CD4-positive, alpha-beta T cell treated with Interleukin-2 at 100 ng/mL for 4 hours (primary cell): ENCODE results near the gene OR51I2.

Experiments
- DNase-seq: peaks from one replicate; pipeline ENCODE4 v3.0.0-alpha.2; 2020; ENCODE audit warnings: low spot score

Gene OR51I2, protein sequence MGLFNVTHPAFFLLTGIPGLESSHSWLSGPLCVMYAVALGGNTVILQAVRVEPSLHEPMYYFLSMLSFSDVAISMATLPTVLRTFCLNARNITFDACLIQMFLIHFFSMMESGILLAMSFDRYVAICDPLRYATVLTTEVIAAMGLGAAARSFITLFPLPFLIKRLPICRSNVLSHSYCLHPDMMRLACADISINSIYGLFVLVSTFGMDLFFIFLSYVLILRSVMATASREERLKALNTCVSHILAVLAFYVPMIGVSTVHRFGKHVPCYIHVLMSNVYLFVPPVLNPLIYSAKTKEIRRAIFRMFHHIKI

DNA sequence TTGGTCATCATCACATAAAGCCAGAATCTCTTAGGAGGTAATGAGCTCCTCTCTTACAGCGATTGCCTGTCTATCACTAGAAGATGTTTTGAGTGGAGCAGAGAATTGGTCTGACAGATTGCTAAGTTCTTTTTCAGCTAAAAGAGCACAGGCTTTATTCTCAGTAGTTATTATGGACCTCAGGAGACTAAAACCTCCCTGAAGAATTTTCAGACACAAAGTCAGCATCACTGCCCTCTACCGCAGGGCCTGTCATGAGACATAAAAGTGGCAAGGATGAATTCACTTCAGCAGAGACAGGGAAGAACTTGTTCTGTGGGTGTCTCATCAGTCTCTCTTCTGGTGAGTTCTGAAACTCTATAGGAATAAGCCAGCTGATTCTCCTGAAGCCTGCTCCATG, at the start of gene OR51I2:
TSS of gene OR51I2 (plus strand) at position 301 of the 400 bp plus-strand sequence. CDS start 4,166 bp downstream, outside the sequence.
- no peak for DNase-seq

DNA sequence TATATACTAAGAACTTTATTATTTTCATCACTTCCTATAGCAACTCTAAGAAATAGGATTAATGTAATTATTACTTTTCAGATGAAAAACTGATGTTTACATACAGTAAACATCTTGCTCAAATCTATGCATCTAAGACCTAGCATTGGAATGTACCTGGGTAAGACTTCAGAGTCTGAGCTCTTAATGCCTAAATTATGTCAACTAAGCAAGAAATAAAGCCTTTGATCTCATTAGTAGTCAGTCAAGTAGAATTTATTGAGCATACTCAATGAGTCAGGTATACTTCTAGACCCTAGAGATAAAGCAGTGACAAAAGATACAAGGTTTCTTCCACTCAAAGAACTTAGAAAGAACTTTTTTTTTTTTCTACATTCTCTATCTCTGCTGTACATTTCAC, 44.0 kb upstream of the OR51I2 start:
- DNase-seq = no peak

DNA sequence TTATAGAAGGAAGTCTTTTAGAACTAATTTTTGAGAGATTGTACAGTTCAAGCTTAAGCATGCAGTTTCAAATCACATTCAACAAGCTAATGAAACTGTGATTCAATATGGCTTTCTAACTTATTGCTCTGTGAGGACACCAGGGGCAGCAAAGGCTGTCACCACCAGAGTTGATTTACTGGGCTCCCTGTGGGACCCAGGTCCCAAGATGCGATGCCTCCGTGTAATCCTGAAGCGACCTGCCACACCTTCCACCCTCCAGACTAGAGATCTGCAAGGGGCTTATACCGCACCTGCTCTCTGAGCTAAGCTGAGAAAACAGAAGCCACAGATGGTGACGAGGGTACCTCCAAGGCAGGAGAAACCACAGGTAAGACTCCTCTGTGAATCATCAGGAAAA, 28.1 kb upstream of the OR51I2 start:
- DNase-seq = no peak

DNA sequence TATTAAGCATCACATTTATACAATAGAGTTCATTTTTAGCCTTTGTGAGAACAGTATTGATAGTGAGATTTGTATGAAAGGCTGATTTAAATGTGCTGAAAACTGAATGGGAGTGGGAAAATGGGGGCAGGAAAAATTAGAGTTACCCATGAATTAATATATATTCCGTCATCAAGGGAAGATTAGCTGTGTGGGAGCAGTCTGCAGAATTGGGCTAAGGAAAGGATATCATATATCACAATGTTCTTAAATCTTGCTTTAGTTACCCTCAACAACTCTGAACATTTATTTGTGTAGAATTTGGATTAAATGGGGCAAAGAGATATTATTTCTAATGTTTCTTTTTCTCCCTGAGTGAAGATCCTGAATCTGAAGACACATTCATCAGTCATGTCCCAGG, 27.3 kb upstream of the OR51I2 start, which contains the start of gene OR51Q1:
TSS of gene OR51Q1 (plus strand) at position 301 of the 400 bp plus-strand sequence. CDS start at position 391, 90 bp downstream.
- DNase-seq = no peak

DNA sequence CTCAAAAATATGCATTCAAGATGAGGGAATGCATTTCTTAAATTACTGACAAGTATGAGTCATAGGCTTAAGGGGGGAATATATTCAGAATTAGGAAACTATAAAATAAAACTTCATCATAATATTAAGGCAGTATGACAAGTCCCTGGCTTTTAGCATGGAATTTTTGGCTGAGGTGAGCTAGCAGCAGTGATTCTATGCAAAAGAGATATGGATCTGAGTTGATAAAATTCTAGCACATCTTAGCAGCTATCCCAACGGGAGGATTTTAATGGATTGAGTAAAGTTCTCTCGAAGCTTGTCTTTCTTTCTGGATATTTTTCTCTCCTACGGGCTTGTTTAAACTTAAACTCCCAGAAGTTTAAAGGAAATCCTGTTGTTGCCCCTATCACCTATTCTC, 26.0 kb upstream of the OR51I2 start:
- no peak for DNase-seq

DNA sequence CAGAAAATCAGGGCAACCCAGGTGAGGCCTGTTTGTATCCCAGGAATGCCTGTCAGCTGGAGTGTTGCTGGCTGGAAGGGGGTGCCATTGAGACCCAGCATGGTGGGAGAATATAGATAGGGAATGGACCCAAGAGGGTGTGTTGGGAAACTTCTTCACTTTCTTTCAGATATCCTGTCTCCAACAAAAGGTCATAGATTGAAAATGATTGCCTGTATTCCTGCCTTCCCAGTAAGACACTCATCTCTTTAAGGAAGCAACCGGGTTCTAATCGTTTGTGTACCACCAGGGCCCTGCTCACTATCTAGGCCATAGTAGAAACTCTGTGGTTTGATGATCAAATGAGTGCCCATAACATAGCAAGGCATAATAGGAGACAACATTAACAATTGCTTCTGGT, 7.7 kb upstream of the OR51I2 start, which contains the start of gene OR51I1:
TSS of gene OR51I1 (minus strand) at position 101 of the 400 bp plus-strand sequence. CDS start at position 101, 0 bp downstream.
- DNase-seq = no peak

DNA sequence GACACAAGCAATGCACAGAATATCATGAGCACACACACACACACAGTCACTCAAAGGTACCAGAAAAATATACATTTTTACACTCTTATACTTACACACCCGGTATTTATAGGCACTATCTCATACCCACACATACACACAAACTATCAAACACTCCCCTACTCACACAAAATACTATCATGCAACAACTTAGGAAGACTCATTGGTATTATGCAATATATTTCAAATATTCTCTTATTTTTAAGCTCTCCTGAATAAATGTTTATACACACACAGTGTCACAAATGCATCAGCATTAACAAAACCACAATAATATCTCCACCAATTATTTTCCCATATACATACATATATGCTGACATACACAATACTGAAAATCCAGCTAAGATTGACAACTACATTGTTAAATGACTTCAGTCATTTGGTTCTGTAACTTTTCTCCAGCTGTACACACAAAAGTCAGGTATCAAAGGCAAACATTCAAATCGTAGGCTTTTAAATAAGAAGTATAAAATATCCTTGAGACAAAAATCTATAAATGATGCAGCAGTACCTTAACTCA, 5.2 kb upstream of the OR51I2 start:
- no peak for DNase-seq

DNA sequence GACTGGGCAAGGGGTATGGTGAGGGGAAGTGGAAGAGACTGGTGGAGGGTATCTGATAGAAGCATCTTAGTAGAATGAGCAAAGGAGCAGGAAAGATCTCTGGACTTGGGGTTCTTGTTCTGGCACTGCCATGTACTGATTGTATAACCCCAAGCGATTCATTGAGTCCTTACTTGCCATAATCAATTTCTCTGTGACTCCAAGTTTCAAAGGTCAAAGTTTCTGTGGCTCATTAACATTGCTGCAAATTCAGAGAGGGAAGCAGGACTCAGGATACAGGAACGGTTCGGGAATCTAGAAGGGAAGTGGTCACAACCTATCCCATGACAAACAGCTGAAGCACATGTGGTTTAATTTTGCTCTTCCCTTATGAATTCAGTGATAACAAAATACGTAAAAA, 309 bp downstream of the OR51I2 start:
- DNase-seq = no peak

DNA sequence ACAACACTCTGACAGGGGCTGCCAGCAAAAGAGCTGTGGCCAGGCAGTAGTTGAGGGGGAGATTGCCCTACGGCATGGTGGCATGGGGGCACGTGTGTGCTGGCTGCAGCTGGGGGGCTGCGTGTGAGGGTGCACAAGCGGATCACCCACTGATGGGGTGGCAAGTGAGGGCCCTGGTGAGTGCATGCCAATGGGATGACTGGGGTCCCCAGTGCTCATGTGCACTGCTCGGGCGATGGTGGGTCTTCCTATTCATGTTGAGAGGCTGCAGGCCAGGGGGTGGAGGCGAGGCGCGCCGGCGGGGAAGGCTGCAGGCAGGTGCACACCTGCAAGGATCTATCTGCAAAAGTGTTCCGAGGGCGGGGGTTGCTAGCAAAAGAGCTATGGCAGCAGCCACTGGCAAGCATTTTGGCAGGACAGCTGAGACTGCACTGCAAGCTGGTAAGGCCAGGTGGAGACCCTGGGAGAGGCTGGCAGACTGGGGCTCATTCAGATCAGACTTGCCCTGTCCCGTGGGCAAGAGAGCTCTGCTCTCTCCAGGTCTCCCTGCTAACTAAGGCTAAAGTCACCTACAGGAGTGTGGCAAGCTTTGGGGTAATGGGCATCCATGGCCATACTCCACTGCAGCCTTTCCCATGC, 12.0 kb downstream of the OR51I2 start:
- DNase-seq = no peak

DNA sequence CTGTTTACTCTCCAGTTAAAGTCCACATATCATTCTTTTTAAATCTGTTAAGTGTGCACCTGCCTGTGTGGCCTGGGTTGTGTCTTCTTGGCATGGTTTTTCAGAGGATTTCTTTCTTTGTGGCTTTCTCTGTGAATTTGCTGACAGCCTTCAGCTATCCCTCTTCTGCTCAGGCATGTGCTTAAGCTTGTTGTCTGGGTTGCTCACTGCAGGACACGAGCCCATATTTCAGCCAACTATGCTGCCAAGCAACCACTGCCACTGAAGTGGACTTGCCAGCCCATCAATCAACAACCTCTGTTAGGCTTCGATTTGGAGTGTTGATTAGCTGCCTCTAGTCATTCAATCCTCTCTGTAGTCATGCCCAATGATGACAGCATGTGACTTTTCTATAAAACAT, 18.4 kb downstream of the OR51I2 start:
- DNase-seq = no peak

DNA sequence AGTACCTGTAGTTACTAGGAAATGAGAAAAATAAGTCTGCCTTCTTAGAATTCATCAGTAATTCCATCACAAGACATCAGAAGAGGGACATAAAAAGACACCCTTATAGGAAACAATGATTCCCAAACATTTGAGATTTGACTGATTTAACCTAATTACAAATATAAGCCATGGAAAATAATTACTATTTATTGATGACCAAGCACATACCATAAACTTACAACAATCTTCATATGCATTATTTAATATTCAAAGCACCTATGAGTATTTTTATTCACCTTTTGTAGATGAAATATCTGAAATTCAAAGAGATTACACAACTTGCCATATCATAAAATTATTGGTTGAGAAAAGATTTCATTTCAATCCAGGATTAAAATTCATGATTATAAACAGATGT, 24.8 kb downstream of the OR51I2 start:
- DNase-seq = no peak

DNA sequence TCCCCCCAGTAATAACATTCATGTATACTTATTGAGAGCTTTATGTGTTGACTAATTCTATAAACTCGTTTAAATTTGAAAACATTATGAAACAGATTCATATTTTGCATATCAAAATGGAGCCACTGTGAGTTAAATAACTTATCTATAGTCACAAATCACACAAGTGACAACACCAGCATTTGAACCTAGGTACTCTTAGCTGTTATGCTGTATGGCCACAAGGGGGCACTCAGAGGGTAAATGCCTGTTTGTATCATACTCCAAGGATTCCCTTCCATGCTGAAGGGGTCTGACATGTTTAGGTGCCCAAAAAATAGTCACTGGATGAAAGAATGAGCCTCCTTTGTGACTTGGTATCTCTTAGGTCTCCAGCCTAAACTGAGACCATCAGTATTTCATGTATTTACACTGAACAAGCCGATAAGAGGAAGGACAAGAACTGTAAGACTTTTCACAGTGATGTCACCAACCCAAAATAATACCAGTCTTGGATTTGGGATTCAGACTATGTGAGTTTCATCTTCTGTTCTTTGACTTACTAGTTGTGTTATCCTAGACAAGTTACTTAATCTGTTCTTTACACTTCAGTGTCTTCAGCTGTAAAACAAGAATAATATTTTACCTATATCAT, 27.2 kb downstream of the OR51I2 start:
- DNase-seq = peak; percentile 48

DNA sequence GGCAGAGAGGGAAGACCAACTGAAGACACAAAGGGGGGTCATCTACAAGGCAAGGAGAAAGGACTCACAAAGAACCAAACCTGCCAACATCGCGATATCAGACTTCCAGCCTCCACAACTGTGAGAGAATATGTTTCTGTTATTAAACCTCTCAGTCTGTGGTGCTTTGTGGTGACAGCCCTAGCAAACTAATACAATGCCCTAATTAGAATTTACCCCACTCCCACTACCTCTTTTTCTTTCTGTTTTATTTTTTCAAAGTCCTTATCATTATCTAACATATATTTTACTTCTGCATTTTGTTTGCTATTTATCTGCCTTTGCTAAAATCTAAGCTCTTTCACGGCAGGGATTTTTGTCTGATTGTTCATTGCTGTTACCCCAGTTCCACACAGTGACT, 36.9 kb downstream of the OR51I2 start:
- DNase-seq = no peak

DNA sequence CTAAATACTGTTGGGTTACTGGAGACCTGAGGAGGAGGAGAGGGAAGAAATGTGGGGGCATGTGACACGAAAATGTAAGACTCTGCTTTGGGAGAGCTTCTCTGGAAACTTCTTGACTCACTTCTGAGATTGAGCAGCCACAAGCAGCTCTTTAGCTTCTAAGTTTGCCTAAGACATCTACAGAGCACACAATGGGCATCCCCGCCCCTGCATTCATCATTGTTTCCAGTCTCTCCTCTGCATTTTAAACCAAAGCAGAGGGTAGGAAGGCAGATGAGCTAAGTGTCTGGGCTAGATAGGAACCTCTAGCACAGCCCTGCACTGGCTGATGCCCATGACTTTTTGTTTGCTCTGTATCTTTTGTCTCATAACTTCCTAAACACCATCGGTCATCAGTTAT, 37.3 kb downstream of the OR51I2 start:
- no peak for DNase-seq

DNA sequence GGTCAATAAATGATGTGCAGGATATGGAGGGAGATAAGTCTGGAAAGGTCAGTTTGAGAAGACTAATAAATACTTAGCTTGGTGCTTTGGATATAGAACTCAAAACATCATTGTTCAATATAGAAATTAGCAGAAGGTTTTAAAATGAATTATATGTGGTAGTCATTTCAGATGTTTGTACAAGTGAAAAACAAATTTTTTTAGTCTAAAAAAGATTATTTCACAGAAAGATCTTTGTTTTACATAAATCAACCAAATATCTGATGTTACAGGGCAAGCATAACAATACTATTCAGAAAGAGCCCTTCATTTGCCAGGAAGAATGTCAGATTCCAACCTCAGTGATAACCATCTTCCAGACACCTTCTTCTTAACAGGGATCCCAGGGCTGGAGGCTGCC, 39.3 kb downstream of the OR51I2 start, which contains the start of gene OR52D1:
TSS of gene OR52D1 (plus strand) at position 301 of the 400 bp plus-strand sequence. CDS start at position 323, 22 bp downstream.
- DNase-seq = no peak

DNA sequence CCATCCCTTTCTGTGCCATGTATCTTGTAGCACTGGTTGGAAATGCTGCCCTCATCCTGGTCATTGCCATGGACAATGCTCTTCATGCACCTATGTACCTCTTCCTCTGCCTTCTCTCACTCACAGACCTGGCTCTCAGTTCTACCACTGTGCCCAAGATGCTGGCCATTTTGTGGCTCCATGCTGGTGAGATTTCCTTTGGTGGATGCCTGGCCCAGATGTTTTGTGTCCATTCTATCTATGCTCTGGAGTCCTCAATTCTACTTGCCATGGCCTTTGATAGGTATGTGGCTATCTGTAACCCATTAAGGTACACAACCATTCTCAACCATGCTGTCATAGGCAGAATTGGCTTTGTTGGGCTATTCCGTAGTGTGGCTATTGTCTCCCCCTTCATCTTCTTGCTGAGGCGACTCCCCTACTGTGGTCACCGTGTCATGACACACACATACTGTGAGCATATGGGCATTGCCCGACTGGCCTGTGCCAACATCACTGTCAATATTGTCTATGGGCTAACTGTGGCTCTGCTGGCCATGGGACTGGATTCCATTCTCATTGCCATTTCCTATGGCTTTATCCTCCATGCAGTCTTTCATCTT, 39.8 kb downstream of the OR51I2 start:
- DNase-seq = no peak

DNA sequence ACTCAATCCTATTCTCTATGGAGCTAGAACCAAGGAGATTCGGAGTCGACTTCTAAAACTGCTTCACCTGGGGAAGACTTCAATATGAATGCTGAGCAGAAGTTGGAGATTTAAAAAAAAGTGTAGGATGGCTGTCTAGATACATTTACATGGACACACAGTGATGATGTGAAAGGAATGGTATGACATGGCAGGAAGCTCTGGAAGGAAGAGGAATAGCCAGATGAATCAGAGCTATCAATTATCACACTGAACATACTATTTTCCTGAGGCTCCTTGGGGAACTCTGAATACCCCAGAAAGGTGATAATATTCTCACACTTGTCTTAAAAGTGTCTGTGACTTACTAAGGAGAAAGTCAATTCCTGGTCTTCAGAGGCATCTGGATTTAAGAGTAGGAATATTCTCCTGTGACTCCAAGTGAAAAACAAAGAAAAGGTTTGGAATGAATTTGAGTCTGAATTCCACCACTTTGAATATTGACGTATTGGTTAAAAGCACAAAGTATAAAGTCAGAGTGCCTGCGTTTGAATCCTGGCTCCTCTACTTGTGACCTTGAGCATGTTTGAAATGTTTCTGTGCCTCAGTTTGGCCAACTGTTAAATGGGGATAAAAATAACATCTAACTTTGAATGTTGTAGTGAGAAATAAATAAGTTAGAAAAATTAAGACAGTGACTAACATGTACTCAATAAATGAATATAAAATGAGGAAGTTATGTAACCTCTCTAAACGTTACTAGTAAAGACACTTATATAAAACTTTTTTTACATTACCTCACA, 40.6 kb downstream of the OR51I2 start:
- no peak for DNase-seq

DNA sequence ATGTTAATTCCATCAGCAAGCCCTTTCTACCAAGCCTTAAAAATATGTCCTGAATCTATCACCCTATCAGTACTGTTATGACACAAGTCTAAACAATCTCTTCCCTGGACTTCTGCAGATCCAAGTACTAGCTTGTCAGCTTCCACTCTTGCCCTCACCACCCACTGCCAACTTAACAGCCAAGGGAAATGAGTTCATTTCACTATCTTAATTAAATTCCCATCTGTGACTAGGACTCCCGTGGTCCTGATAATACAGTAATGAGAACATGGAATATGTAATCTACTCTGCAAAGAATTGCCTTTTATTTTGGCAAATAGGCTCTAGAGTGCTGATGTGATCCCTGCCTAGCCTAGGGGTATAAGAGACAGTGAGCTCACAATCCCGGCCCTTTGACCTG, 50.5 kb downstream of the OR51I2 start:
- DNase-seq = no peak

DNA sequence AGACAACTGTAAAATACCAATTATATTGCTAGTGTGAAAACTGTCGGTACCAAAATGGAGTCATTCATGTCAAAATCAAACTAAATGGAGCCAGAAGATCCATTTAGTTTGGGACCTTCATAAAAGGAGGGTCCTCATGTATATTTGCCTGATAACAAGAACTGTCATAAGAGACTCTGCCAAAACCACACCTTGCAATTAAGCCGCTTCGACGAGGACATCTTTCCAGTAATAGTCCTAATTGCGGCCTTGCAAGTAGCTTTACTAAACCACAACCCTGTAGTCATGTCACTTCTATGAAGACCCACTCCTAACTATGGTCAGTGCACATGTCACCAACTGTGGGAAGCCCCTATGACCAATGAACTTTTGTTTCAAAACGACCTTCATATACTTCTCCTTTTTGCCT, 51.3 kb downstream of the OR51I2 start:
- no peak for DNase-seq

DNA sequence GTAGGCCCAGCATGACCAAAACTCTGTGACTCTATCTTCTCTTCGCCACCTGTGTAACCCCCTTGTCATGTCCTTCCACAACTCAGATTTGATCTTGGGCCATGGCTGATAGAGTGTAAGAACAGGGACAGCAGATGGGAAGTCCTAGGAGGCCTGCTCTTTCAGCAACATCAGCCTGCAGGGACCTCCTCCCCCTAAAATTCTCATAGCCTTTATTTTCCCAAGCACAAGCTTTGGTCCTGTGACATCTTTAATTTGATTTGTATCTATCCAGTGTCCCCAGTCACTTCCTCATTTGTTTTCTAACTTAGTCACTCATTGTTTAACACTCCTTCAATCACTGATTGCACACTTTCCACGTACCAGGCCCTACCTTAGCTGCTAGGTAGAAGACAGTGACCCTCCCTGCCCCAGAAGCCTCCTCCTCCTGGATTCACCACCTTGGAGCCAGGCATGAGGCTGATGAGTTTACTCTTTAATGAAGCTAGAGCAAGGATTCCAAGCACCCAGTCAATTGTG, 55.3 kb downstream of the OR51I2 start:
- DNase-seq = no peak

DNA sequence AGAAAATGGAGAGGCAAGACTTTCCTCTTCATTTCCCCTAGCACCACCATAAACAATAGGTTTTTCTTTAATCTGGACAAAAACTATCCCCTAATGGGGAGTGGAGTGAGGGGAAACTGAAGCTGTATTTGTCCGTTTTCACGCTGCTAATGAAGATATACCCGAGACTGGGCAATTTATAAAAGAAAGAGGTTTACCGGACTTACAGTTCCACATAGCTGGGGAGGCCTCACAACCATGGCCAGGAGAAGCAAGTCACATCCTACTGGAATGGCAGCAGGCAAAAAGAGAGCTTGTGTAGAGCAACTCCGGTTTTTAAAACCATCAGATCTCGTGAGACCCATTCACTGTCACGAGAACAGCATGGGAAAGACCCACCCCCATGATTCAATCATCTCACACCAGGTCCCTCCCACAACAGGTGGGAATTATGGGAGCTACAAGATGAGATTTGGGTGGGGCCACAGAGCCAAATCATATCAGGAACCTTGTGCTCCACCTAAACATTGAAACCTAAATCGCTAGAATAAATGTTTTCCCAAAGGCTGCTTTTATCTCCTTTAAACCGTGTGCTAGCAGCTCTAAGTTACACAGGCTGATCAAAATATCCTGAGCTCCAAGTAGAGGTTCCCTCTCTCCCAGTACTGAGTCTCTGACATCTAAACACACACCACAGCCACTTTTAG, 56.4 kb downstream of the OR51I2 start:
- no peak for DNase-seq
